GM19043 (cell line): ENCODE data around the gene PRUNE2.

Experiments used
- ATAC-seq: cut with Tn5 transposase; IDR thresholded peaks from one replicate; pipeline ENCODE4 v1.9.1; 2021; ENCODE audit warnings: low read depth; ENCODE audit not compliant: unreplicated experiment

PRUNE2 gene

GRCh38 chr9:76737154-76737902, 168.6 kb downstream of the PRUNE2 start:
- ATAC-seq = no peak

GRCh38 chr9:76734716-76735115, 171.2 kb downstream of the PRUNE2 start:
- no peak for ATAC-seq

GRCh38 chr9:76733096-76733495, 172.8 kb downstream of the PRUNE2 start:
- no peak for ATAC-seq

GRCh38 chr9:76732341-76732958, 173.5 kb downstream of the PRUNE2 start:
- ATAC-seq = no peak

GRCh38 chr9:76730801-76731200, 175.1 kb downstream of the PRUNE2 start:
- ATAC-seq = no peak

- ATAC-seq = no peak
These were observed 175.8 kb downstream of the PRUNE2 start for GRCh38 chr9:76729980-76730737.

DNA sequence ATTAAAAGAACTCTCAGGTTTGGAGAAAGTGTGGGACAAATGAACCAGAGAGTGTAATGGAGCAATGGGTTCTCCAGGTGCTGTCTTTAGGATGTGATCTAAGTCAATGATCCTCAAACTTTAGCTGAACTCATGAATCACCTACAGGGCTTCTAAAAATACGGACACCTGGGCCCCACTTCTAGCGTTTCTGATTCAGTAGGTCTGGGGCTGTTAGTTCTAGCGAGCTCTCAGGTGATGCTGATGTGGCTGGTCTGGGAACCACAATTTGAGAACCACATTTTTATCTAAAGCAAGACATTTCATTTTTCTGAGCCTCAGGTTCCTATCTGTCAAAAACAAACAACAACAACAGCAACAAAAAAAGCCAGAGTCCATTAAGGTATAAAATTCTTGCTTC, 176.8 kb downstream of the PRUNE2 start:
- ATAC-seq = no peak

GRCh38 chr9:76725885-76726284, 180.0 kb downstream of the PRUNE2 start:
- ATAC-seq = no peak

GRCh38 chr9:76725011-76725546, 180.8 kb downstream of the PRUNE2 start:
- no peak for ATAC-seq

DNA sequence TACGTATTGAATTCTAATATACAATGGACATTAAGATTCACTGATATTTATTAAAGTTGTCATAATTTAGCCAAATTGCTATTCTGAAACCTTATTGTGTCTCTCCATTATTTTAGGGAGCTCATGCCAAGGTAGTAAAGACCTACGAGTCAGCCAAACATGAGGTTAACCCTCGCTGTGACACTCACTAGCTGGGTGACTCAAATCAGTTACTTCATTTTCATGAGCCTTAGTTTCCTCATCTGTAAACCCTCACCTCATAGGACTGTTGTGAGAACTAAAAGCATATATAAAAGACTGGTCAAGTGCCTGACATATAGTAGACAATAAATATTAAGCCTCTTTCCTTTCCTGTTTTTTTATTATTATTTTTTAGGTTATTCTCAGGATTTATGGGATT, 185.7 kb downstream of the PRUNE2 start:
- ATAC-seq = no peak

DNA sequence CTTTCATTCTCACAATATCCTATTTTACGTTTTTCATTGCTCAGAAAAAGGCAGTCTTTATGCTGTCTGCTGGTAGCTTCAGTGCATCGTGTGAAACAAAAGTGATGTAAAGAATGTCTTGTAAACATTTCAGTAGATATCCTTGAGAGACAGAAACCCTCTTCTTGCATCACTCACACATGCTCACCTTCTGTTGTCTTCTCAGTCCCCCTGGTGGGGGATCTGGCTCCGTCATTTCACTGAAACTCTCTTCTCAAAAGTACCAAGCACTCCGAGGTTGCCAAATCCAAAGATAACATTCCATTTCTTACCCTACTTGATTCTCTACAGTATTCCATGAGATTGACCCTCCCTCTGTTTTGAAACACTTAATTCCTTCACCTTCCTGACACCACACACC, 187.7 kb downstream of the PRUNE2 start:
- ATAC-seq = no peak

- ATAC-seq = no peak
These were observed 188.3 kb downstream of the PRUNE2 start for GRCh38 chr9:76717613-76718012.

DNA sequence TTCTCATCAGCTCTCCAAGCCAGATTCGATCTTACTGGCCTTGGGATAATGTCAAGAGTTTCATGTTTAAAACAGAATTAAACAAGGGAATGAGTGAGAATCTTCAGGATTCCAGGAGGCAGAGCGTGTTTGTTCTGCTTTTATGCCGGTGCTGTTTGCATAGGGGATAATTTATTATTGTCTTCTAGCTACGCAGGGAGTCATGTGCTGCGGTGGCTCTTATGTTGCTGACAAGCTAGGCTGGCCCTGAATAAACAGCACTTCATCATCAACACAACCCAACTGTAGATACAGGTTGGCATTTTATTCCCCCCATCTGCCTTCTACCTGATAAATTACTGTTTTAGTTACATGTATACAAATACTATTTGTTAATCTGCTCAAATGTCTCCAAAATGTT, 188.7 kb downstream of the PRUNE2 start:
- ATAC-seq = no peak

DNA sequence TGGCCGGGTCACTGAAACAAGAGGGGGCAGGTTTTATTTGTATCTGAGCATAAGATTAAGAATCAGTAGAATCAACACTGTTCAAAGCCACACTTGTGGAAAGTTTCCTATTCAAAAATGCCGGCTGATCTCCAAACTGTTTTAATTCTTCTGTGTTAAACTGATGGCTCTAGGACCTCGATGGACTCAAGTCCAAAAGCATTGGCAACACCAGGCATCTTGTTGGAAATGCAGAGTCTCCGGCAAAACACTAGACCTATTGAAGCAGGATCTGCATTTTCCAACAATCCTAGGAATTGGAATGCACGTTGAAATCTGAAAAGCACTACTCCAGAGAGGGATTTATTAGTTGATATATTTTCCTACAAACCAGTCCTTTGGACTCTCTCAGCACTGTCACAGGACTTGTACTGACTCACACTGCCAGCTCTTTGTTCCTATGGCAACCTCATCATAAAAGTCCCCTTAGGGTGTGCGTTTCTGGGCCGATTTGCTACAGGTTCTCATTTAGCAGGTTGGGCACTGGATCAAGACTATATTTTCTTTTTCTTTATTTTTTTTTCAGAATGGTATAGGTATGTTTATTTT, 189.7 kb downstream of the PRUNE2 start:
- no peak for ATAC-seq

- ATAC-seq = no peak
These were observed 192.5 kb downstream of the PRUNE2 start for GRCh38 chr9:76713381-76713780.

DNA sequence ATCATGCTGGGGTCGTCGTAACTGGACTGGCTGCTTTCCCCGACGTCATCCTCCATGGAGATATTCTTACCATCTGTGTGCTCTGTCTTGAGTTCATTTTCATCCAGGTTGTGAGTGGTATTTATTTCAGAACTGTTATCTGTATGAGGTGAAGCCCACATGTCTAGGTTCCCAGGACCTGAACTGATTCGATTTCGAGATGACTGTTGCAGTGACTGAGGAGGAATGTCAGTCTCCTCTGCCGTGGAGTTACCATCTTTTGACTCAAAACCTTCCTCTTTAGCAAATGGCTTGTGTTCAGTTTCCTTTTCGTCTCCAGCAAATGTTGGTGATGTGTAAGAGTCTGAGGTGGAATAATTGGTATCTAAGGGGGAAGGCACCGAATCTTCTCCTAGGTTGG, 196.9 kb downstream of the PRUNE2 start:
- ATAC-seq = no peak

GRCh38 chr9:76707510-76707909, 198.4 kb downstream of the PRUNE2 start:
- no peak for ATAC-seq

- ATAC-seq = no peak
These were observed 201.2 kb downstream of the PRUNE2 start for GRCh38 chr9:76704593-76705204.

DNA sequence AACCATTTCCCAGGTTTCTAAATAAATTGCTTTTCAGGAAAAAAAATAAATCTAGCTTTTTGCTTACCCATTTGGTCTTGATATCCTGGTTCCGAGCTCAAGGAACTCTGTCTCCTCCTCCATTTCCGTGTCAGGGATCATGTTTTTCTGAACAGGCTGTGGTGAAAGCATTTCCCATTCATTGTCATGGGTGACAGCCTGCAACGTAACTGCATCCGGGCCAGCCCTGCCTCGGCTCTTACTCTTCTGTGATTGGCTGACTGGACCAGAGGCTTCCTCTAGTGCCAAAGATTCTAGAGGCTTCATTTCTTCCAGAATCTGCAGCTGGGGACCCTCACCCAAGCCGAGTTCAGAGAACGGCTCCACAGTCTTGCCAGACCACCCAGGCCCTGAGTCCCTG, 202.6 kb downstream of the PRUNE2 start:
- no peak for ATAC-seq

GRCh38 chr9:76701441-76702039, 204.4 kb downstream of the PRUNE2 start:
- ATAC-seq = no peak
